ENCODE results near the gene FAM227B.
"Not testable (repeated sequence)": the region's sequence is repeated elsewhere in the genome, so short reads cannot be mapped to it uniquely, and the experiment has no call there.

FAM227B gene

DNA sequence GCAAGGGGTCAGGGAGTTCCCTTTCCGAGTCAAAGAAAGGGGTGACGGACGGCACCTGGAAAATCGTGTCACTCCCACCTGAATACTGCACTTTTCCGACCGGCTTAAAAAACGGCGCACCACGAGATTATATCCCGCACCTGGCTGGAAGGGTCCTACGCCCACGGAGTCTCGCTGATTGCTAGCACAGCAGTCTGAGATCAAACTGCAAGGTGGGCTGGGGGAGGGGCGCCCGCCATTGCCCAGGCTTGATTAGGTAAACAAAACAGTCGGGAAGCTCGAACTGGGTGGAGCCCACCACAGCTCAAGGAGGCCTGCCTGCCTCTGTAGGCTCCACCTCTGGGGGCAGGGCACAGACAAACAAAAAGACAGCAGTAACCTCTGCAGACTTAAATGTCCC lies 266.2 kb downstream of the FAM227B start:
- DNase-seq: not testable (repeated sequence)

DNA sequence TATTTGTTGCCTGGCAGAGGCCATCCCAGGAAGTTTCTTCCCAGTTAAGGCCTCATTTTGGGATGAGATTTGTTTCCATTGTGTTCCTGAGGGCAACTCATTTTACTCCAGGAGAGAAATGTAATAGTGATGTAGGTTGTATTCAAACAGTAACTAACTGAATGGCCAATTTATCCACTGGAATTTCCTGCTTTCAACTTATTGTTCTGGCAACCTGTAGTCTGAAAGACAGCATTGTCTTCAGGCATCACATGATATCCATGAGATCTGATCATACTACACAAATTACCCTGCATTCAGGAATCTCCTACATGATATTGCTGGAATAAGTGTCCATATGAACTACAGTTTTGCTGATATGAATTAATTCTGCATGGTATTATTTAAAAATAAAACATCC lies 277.1 kb downstream of the FAM227B start:
- DNase-seq: no peak

DNA sequence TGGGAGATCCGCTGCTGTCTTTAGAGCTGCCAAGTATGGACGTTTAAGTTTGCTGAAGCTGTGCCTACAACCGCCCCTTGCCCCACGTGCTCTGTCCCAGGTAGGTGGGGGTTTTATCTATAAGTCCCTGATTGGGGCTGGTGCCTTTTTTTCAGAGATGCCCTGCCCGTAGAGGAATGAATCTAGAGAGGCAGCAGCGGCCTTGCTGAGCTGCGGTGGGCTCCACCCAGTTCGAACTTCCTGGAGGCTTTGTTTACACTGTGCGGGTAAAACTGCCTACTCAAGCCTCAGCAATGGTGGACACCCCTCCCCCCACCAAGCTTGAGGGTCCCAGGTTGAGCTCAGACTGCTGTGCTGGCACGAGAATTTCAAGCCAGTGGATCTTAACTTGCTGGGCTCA lies 281.0 kb downstream of the FAM227B start:
- DNase-seq: no peak

GRCh38 chr15:49331951-49332350 lies 288.7 kb downstream of the FAM227B start:
- DNase-seq: no peak

- DNase-seq: no peak
These were observed 289.2 kb downstream of the FAM227B start for GRCh38 chr15:49331442-49331841.

GRCh38 chr15:49330166-49330565 lies 290.5 kb downstream of the FAM227B start:
- no peak for DNase-seq

- DNase-seq: no peak
These were observed 291.7 kb downstream of the FAM227B start for GRCh38 chr15:49328941-49329340.

- DNase-seq: no peak
These were observed 292.7 kb downstream of the FAM227B start for GRCh38 chr15:49327927-49328326.

DNA sequence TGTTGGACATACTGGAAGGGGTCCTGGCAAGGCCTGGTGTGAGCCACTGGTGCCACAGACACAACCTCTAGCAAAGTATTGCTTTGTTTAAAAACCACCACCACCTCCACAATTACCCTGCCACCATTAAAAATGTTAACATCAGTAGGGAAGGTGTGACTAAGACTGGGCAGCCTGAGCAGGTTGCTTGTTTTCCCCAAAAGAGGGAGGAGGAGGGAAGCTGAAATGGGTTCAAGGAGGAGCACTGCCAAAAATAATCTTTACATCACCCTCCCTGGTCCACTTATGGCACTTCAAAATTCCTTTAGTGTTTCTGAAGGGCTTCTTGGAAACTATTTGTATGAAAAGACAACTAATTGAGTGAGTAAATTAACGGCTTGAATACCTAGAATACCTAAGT lies 297.4 kb downstream of the FAM227B start:
- DNase-seq: no peak

GRCh38 chr15:49320351-49320750 lies 300.3 kb downstream of the FAM227B start:
- DNase-seq: no peak

DNA sequence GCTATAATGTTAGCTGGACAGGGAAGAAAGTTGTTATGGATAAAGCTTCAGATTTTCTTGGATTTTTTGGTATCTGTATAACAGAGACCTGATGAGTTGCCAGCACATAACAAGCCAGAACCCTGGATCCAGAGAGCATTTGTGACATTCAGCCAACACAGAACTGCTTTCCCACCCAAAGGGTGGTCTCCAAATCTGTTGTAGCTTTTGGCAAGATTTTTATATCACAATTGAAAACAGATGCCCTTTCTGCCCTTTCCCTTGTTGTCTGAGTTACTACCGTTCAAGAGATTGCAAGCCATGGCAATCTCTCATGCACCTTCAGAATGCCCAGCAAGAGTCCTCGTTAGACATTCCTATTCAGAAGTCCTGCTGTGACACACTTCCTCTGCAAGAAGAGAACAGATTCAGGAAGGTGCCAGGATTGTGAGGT lies 305.2 kb downstream of the FAM227B start:
- no peak for DNase-seq

GRCh38 chr15:49314716-49315115 lies 305.9 kb downstream of the FAM227B start:
- no peak for DNase-seq

DNA sequence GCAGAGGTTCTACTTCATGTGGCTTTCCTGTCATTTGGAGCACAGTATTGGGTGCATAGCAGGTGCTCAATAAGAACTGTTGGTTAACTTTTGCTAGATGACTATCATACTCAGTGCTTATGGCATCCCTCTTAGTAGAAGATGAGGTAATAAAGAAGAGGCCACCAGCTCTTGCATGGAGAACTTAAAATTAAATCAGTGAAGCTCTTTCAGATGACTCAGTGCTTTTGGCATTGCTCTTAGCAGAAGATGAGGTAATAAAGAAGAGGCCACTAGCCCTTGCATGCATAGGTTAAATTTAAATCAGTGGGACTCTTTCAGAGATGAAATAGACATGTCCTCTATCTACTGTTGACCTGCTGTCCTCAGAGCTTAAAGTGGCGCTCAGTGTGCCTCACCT lies 307.0 kb downstream of the FAM227B start:
- DNase-seq: no peak

- no peak for DNase-seq
These were observed 310.7 kb downstream of the FAM227B start for GRCh38 chr15:49309889-49310288.

- DNase-seq: no peak
These were observed 311.9 kb downstream of the FAM227B start for GRCh38 chr15:49308686-49309085.

DNA sequence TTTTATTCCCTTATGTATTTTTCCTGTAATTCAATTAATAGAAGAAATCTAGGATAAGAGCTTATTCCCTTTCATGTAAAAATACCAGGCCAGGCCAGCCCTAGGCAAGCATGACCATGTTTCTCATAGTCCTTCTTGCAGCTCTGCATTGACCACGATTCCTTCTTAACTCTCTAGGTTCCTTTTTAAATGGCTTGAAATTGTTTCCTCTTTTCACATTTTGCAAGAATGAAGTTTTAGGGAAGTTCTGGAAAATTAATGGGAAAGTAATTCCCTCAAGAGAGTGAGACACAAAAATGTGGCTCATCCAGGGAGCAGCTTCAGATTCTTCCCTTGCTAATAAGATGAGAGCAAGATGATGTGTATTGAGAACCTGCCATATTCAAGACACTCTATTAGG lies 314.1 kb downstream of the FAM227B start:
- DNase-seq: no peak

DNA sequence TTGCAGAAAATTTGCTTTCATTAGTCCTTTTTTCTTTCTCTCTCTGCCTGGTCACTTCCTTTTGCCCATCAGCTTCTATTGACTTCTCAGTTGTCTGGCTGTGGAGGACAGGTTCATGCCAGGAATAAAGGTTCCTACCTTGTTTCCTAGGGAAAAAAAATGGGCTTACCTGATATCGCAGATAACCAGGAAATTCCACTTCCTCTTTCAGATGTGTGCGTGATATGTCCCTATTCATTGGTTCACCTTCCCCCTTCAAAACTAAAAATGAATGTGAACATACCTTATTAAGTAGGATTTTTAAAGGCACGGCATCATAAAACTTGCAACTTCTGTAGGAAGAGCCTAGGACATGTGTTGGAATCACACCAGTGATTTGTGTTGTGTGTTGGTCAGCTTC lies 317.6 kb downstream of the FAM227B start:
- no peak for DNase-seq

GRCh38 chr15:49301562-49301961 lies 319.1 kb downstream of the FAM227B start:
- DNase-seq: no peak

- DNase-seq: no peak
These were observed 319.8 kb downstream of the FAM227B start for GRCh38 chr15:49300856-49301255.

- no peak for DNase-seq
These were observed 323.0 kb downstream of the FAM227B start for GRCh38 chr15:49297584-49297983.

DNA sequence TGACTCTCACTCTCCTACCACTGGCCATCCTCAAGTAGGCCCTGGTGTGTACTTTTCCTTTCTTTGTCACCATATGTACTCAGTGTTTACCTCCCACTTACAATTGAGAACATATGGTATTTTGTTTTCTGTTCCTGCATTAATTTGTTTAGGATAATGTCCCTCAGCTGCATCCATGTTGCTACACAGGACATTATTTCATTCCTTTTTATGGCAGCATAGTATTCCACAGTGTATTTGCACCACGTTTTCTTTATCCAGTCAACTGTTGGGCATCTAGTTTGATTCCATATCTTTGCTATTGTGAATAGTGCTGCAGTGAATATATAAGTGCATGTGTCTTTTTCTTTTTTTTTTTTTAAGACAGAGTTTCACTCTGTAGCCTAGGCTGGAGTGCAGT lies 324.4 kb downstream of the FAM227B start:
- DNase-seq: no peak

- DNase-seq: no peak
These were observed 326.7 kb downstream of the FAM227B start for GRCh38 chr15:49293941-49294340.

GRCh38 chr15:49290191-49290590 lies 330.4 kb downstream of the FAM227B start:
- no peak for DNase-seq

DNA sequence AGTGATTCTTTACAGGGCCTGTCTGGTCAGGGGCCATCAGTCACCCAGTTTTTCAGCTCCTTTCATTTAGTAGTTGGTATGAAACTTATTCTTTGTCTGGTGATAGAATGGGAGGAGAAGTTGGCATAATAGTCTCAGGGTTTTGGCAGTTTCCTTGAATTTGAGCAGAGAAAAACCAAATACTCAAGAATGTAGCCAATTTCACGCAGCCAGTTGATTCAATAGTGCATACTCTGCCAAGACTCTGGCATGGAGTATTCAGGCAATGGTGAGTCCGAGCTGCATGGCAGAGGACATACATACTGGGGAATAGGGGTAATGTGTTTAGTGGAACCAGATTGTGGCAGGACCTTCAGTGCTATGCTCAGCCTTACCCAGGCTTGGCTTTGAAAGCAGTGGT lies 332.2 kb downstream of the FAM227B start:
- DNase-seq: no peak

- DNase-seq: no peak
These were observed 333.1 kb downstream of the FAM227B start for GRCh38 chr15:49287481-49287880.
